GM21360 (cell line): ENCODE measurements around the gene SIPA1L3.

Experiments
- ATAC-seq: cut with Tn5 transposase; IDR thresholded peaks from one replicate; pipeline ENCODE4 v1.9.1; 2021; ENCODE audit warnings: mild to moderate bottlenecking, moderate library complexity; ENCODE audit not compliant: unreplicated experiment

The SIPA1L3 gene

DNA sequence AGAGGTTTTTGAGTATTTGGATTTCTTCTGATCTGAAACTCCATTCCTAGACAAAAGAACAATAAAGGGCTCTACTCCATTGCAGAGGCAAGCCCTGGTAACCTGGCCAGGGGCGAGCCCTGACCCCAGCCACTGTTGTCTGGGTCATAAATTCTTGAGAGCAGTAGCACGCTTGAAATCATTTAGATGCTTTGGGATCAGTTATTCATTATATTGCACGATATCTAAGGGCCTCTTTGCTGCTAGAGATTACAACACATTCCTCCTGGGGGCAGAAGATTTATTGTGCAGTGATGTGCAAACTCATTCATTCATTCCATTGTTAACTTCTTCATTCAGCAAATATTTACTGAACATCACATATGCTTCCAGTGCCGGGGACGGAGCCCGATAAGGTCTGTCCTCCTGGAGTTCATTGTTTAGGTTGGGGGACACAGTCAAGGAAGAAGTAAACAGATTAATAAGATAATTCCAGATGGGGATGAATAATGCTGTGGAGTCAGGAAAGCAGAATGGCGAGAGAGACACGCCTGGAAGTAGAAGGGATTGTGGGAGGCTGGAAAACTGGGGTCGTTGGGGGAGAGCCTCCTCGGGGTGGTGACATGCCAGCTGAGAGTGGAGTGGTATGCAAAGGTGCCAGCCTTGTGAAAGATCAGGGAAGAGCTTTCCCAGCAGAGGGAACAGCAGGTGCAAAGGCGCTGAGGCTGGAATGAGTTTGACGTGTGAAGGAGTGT is 34.9 kb downstream of the SIPA1L3 start:
- ATAC-seq: no peak

DNA sequence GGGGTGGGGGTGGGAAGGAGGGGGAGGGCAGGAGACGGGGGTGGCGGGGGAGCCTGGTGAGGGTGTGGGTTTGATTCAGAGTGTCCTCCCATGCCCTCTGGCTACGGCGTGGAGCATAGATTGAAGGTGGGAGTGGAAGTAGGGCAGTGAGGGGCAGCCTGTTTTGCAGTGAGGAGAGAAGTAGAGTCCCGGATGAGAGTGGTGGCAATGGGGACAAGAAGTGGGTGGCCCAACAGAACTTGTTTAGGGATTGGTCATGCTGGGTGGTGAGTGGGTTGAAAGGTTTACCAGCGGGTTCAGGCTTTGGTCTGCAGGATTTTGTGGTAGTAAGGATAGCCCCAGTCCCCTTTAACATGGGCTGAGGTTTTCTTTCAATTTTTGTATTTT is 35.5 kb downstream of the SIPA1L3 start:
- ATAC-seq: no peak

GRCh38 chr19:37943480-37943879 is 36.5 kb downstream of the SIPA1L3 start:
- ATAC-seq: no peak

- ATAC-seq: no peak
Measured at GRCh38 chr19:37946132-37946531, 39.1 kb downstream of the SIPA1L3 start.

GRCh38 chr19:37947778-37948177 is 40.8 kb downstream of the SIPA1L3 start:
- ATAC-seq: no peak

DNA sequence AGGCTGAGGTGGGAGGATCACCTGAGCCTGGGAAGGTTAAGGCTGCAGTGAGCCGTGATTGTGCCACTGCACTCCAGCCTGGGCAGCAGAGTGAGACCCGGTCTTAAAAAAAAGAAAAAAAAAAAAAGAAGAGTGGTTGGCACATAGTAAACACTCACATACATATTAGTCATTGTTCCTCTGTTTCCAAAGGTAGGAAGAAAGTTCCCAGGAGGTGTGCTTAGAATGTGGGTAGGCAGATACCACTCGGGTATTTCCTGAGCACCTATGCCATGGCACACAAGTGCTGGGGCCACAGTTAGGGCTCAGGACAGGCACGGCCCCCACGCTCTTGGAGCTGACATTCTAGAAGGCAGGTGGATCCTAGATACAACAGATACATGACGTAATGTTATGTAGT is 41.4 kb downstream of the SIPA1L3 start:
- no peak for ATAC-seq

DNA sequence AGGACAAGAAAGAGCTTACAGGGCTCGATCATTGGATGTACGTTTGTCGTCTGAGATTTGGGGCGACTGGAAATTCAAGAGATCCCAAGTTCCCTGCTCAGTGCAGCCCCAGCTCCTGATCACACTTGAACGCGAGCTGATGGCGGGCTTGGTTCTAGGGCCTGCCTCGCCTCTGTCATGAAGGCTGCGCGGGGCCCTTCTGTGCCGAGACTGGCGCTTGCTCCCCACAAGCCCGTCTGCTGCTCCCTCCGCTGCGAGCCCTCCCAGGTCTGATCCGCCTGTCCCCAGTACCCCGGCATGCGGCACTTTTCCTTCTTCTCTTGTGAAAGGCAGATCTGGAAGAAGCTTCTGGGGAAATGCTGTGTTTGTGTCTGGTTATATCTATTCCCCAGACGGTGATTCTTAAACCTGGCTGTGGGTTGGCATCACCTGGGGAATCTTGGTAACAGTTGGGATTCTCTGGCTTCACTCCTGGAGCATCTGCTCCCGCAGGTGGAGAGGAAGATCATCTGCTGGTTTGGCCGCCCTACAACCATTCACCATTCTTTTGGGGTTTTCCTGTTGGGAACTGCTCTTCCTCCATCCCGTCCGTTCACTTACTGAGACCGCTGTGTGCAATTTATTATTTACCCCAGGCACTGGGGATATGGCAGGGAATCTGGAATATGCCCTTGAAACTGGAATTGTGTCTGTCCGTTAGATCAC is 43.6 kb downstream of the SIPA1L3 start:
- no peak for ATAC-seq

GRCh38 chr19:37951816-37952210 is 44.8 kb downstream of the SIPA1L3 start:
- no peak for ATAC-seq

DNA sequence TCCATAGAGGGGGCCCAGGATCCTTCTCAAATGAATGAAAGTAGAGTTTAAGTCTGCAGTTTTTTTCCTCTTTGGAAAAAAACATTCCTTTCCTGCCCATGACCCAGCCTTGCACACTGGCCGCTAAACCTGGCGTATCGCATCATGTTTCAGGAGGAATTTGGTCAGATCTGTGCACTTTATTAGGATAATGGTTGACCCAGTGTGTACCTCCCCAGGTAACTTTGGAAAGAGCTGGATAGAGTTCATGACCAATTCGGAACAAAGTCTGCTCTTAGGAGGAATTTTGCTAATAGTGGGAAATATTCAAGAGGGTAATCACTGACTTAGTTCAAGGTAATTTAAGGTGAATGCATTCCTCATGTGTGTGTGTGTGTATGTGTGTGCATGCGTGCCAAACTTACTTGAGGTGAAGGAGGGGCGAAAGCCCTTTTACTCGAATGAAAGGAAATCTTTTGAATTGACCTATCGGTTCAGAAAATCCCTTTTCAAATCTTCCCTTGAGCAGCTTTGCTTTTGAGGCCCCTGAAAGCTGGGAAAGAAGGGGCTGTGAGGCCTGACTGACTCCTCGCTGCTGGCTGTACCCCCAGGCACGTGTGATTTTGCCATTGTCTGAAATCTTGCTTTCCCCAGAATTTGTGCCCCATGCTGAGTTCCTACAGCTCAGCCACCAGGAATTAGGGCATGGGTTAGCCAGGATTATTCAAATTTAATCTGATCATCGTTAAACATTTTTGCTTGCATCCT is 46.3 kb downstream of the SIPA1L3 start:
- ATAC-seq: no peak

DNA sequence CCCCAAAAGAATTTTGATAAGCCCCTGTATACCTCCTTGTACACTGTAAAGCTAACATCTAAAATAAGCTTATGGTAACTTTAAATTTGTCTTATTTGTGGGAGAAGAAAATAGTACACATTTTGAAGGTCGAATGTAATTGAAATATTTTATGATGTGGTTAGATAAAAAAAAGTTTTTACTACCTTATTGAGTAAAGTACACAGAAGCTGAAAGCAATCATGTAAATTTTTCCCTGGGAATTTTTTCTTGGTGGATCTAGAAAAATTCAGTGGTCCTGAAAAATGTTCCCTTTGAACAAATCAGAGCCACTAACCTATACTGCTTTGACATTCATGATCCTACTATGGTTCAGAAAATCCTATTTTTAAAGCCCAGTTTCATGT is 46.9 kb downstream of the SIPA1L3 start:
- ATAC-seq: no peak

- ATAC-seq: no peak
Measured at GRCh38 chr19:37954421-37954874, 47.4 kb downstream of the SIPA1L3 start.

DNA sequence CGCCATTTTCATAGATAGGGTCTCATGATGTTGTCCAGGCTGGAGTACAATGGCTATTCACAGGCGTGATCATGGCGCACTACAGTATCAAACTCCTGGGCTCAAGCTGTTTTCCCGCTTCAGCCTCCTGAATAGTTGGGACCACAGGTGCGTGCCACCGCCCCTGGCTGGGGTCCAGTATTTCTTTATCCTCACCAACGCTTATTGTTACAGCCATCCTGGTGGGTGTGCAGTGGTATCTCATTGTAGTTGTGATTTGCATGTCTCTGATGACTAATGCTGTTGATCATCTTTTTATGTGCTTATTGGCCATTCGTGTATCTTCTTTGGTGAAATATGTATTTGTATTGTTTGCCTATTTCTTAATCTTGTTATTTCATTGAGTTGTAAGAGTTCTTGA is 49.0 kb downstream of the SIPA1L3 start:
- ATAC-seq: no peak

DNA sequence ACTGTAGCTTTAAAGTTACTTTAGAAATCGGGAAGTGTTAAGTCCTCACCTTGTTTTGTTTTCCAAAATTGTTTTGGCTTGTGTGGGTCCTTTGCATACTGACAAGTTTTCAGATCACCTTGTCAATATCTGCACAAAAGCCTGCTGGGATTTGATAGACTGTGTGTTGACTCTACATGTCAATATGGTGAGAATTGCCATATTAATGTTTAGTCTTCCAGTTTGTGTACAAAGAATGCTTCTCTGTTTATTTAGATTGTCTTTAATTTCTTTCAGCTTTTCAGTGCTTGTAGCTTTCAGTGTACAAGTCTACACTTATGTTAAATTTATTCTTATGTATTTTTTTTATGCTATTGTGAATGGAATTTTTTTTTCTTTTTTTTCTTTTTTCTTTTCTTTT is 50.2 kb downstream of the SIPA1L3 start:
- no peak for ATAC-seq

DNA sequence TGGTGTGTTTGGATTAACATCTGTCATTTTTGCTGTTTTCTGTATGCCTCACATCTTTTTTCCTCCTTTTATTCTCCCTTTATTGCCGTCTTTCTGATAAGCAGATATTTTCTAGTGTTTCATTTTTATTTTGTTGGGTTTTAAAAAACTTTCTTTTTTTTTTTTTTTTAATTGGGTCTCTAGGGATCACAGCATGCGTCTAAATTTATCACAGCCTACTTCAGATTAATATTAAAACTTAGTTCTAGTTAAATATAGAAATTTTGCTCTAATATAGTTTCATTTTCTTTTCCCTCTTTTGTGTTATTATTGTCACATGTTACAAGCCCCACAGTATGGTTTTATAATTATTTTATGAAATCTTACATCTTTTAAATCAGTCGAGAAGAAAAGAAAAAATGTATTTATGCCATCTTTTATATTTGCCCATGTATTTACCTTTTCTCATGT is 52.7 kb downstream of the SIPA1L3 start:
- ATAC-seq: no peak

DNA sequence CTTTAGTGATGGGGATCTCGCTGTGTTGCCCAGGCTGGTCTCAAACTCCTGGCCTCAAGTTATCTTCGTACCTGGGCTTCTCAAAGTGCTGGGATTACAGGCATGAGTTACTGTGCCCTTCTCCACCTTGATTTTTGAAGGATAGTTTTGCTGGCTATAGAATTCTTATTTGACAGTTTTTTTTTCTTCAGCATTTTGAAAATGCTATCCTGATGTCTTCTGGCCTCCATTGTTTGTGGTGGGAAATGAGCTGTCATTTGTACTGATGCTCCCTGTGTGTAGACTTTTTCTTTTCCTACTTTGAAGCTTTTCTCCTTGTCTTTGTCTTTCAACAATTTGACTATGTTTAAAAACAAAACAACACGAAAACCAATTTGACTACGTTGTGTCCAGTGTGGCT is 54.2 kb downstream of the SIPA1L3 start:
- ATAC-seq: no peak

- ATAC-seq: no peak
Measured at GRCh38 chr19:37963190-37963936, 56.4 kb downstream of the SIPA1L3 start.

DNA sequence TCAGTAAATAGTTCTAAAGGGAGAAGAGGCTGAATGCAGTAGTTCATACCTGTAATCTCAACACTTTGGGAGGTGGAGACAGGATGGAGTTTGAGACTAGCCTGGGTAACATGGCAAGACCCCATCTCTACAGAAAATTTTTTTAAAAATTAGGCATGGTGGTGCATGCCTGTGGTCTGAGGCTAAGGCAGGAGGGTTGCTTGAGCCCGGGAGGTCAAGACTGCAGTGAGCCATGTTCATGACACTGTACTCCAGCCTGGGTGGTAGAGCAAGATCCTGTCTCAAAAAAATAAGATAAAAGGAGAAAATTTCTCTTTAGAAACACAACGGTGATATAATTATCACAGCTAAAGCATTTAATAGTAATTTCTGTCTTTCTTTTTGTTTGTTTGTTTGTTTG is 57.1 kb downstream of the SIPA1L3 start:
- ATAC-seq: no peak

GRCh38 chr19:37966211-37966661 is 59.2 kb downstream of the SIPA1L3 start:
- ATAC-seq: no peak

- no peak for ATAC-seq
Measured at GRCh38 chr19:37966662-37967231, 59.7 kb downstream of the SIPA1L3 start.

DNA sequence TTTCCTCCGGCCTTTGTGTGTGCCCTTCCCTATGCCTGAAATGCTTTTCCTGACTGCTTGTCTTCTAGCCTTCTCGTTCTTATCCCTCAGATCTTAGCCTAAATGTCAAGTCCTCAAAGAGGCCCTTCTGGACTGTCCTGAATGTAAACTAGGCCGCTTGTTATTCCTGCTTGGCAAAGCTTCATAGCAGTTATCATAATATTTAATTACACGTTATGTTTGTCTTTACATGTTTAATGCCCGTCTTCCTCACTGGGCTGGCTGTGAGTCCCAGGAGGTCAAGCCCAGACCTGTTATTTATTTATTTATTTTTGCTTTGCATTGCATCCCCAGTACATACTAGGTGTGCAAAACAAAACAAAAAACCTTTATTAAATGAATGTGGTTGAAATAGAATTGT is 62.7 kb downstream of the SIPA1L3 start:
- ATAC-seq: no peak

DNA sequence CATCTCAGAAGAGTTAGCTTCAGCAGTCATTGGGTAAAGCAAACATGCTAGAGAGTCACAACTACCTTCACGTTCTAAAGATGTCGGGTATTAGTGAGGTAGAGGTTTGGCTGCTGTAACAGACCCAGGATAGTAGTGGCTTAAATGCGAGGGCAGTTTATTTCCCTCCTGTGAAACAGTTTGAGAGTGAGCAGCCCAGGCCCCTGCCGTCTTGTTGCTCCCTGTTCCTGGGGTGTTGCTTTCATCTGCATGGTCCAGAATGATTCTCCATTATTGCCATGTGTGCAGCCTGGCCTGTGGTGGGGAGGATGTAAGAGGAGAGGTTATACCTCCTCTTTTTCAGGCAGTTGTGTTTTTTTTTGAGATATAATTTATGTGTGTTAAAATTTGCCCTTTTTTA is 63.7 kb downstream of the SIPA1L3 start:
- ATAC-seq: no peak
